SK-N-SH (cell line): ENCODE results near the gene CLTCL1.

Experiments
- EZH2phosphoT487 ChIP-seq: fragments of 200-600 bp; sonication (generic); IDR thresholded peaks from 2 replicates; pipeline ENCODE4 v1.6.1; 2017; ENCODE audit warnings: low read depth, mixed run types, mild to moderate bottlenecking, antibody characterized with exemption, moderate library complexity, borderline replicate concordance
- TF ChIP-seq, protein P1 (sequence below): fragments of 200-600 bp; sonication (generic); IDR thresholded peaks from 2 replicates; pipeline ENCODE4 v1.6.1; 2017; ENCODE audit warnings: antibody characterized with exemption, mild to moderate bottlenecking, moderate library complexity
- TF ChIP-seq, protein P2 (sequence below): IDR thresholded peaks from 2 replicates; pipeline ENCODE4 v1.4.0; 2012; ENCODE audit warnings: low read depth, borderline replicate concordance

DNA sequence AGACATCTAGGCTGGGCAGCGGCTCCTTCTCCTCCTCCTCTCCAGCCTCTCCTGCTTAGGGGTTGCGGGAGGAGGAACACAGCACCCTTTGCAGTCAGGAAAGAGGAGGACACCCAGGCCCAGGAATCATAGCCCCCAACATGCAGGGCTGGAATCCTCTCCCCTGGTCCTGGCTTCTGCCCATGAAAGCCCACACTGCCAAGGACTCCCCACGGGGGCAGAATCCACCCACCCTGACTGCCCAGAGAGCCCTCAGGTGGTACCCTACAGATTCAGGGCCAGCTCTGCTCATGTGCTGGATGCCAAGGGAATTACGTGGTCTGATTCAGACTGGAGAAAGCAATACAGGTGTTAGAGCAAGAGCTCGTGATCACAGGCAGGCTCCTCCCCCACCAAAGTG lies 151.5 kb downstream of the CLTCL1 start:
- TF ChIP-seq, protein P1, sequence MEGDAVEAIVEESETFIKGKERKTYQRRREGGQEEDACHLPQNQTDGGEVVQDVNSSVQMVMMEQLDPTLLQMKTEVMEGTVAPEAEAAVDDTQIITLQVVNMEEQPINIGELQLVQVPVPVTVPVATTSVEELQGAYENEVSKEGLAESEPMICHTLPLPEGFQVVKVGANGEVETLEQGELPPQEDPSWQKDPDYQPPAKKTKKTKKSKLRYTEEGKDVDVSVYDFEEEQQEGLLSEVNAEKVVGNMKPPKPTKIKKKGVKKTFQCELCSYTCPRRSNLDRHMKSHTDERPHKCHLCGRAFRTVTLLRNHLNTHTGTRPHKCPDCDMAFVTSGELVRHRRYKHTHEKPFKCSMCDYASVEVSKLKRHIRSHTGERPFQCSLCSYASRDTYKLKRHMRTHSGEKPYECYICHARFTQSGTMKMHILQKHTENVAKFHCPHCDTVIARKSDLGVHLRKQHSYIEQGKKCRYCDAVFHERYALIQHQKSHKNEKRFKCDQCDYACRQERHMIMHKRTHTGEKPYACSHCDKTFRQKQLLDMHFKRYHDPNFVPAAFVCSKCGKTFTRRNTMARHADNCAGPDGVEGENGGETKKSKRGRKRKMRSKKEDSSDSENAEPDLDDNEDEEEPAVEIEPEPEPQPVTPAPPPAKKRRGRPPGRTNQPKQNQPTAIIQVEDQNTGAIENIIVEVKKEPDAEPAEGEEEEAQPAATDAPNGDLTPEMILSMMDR, result no peak
- TF ChIP-seq EZH2phosphoT487, result no peak
- TF ChIP-seq, protein P2, sequence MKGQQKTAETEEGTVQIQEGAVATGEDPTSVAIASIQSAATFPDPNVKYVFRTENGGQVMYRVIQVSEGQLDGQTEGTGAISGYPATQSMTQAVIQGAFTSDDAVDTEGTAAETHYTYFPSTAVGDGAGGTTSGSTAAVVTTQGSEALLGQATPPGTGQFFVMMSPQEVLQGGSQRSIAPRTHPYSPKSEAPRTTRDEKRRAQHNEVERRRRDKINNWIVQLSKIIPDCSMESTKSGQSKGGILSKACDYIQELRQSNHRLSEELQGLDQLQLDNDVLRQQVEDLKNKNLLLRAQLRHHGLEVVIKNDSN, result no peak
